NK-92 treated with Interleukin-12 subunit alpha and Interleukin-12 subunit beta, amount 100 ng/mL, for 24 hours (cell line): ENCODE results near the gene CLNS1A.
"Not testable (repeated sequence)": the region's sequence is repeated elsewhere in the genome, so short reads cannot be mapped to it uniquely, and the experiment has no call there.

Source experiments
- DNase-seq: peaks from one replicate; lab custom pipeline; 2025; lab: John Stamatoyannopoulos, UW

CLNS1A gene

DNA sequence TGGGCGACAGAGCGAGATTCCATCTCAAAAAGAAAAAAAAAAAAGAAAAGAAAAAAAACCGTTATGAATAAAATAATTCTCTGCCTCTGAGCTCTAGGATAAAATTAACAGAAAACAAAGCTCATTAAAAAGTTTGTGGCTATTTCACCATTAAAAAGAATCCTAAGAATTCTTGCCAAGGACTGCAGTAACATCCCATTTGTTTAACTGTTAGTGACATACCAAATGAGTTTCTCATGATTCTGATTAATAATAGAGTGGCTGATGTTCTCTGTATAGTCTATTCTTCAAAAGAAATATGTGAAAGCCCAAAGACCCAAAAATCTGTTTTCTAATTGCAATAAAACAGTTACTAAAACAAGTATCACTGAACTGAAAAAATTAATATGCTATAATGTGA, 19.7 kb downstream of the CLNS1A start:
- no peak for DNase-seq

DNA sequence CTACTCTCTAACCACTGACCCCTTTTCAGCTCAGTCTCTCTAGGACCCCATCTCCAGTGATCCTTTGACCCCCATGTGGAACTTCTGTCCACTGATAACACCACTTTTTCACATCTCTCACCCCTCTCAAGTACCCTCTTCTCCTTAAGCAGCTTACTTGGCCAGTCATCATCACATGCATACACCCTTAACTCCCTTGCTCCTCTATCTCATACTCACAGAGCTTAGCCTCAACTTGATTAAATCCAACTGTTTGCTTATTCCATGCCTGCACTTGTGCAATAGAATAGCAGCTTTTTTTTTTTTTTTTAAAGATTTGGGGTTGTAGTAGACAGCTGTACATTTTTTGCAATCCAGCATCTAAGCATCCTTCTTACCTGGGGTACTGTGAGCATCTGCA, 25.7 kb downstream of the CLNS1A start:
- DNase-seq = no peak

DNA sequence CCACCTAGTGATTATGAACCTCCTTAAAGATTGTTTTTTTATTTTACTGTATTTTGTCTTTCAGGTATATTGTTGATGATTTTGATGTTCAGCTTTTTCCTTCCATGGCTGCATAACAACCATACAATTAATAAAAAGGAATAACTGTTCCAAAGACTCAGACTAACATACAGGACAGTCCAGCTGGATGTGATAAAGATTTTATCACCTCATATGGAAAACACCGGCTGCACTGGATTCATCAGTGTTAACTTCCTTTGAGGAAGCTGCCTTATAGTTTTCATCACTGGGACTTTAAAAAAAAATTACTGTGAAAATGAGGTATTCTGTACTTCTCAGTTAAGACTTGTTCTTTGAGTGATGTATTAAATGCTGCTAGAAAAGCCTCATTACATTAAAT, 28.4 kb downstream of the CLNS1A start:
- no peak for DNase-seq

DNA sequence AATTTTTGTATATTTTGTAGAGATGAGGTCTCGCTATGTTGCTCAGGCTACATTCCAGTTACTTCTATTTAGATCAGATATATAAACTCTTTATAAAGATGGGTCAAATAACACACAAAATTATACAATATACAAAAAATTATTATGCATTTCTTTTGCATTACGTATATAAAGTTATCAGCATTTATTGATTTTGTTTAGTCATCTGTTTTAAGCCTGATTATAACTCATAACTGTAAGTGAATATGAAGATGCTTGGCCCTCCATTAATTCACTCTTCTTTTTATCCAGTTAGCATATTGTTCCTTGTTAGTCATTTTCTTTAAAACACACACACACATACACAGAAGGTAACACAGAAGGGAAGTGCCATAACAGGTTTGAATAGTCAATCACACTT, 33.3 kb downstream of the CLNS1A start:
- DNase-seq = no peak

DNA sequence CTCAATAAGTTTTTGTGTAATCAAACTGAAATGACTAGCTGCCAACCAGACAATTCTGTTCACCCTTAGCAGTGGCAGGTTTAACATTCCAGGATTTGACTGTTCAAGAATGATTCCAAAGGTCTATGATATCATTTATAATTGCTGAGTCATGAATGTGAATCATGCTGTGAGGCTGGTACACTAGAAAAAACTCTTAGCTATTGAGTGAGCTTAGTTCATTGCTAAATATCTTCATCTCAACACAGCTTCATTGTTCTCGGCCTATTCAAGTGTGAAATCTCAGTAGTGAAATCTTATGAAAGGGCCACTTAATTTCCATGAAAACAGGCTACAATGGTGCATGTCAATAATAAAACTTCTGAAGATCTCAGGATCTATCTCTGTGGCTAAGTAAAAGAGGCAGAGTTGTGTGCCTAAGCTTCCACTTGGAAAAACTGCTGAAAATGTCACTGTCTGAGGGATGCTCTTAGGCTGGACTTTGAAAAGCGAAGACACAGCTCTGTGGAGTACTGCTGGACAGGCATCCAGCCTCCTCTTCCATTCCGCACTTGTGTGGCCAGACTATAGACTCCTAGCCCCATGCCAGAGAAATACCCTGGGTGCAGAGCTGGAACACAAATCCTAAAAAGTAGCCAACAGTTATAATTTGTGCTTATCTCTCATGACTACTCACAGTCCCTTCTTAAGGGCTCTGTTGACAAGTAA, 35.1 kb downstream of the CLNS1A start:
- DNase-seq = no peak

DNA sequence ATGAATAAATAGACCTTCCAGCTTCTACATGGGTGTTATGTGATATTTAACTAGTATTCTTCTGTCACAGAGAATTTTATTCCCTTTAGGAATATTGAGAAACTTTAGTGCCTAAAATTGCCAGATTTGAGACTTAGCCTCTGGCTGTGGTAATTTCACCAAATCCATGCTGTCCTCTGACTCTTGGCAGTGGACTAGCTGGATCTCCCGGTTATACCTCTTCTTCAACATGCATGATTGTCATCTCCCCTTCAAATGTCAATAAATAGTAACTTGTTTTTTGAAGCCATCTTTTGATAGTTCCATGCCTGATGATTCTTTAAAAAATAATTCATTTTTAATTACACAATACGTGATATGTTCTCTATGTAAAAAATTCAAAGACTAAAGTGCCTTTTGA, 39.4 kb downstream of the CLNS1A start:
- no peak for DNase-seq

DNA sequence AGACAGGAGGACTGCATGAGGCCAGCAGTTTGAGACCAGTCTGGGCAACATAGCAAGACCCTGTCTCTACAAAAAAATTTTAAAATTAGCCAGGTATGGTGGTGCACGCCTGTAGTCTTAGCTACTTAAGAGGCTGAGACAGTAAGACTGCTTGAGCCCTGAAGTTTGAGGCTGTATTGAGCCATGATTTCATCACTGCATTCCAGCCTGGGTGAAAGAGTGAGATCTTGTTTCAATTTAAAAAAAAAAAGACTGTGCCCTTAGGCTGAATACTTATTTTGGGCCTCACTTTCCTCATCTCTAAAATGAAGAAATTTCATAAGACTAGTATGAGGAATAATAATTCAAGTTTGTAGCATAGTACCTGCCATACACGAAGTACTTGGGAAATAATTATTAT, 41.0 kb downstream of the CLNS1A start:
- DNase-seq = no peak

DNA sequence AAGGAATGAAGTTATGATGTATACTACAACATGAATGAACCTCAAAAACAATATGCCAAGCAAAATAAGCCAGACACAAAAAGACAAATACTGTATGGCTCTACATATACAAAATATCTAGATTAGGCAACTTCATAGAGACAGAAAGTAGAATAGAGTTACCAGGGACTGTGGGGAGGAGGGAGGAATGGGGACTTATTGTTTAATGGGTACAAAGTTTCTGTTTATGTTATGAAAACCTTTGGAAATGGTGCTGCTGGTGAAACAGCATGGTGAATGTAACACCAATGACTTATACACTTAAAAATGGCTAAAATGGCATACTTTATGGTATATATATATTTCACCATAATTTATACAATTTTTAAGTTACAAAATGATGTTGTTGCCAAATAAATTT, 43.7 kb downstream of the CLNS1A start:
- no peak for DNase-seq

DNA sequence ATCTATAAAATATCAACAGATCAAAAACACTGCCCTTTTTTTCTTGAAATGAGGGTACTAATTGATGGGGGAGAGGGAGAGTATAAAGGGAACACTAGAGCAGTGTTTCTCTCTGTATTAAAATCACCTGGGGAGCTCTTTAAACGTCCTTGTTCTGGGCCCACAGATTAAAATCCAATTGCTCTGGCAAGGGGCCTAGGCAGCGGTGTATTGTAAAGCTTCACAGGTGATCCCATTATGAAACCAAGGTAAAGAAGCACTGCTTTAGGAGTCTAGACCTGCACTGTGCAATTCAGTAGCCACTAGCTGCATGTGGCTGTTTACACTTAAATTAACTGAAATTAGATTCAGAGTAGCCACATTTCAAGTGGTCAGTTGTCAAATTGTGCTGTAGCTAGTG, 44.9 kb downstream of the CLNS1A start:
- no peak for DNase-seq

DNA sequence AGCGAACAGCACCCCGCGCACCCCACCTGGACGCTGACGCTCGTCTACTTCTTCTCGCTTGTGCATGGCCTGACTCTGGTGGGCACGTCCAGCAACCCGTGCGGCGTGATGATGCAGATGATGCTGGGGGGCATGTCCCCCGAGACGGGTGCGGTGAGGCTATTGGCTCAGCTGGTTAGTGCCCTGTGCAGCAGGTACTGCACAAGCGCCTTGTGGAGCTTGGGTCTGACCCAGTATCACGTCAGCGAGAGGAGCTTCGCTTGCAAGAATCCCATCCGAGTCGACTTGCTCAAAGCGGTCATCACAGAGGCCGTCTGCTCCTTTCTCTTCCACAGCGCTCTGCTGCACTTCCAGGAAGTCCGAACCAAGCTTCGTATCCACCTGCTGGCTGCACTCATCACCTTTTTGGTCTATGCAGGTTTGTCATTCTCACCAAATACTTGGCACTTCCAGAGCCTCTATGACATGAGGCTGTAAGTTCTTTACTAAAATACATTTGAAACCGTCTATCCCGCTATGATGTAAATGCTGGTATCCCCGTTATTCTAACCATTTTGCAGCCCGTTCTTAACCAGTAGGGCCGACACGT, 47.3 kb downstream of the CLNS1A start:
- DNase-seq = no peak

DNA sequence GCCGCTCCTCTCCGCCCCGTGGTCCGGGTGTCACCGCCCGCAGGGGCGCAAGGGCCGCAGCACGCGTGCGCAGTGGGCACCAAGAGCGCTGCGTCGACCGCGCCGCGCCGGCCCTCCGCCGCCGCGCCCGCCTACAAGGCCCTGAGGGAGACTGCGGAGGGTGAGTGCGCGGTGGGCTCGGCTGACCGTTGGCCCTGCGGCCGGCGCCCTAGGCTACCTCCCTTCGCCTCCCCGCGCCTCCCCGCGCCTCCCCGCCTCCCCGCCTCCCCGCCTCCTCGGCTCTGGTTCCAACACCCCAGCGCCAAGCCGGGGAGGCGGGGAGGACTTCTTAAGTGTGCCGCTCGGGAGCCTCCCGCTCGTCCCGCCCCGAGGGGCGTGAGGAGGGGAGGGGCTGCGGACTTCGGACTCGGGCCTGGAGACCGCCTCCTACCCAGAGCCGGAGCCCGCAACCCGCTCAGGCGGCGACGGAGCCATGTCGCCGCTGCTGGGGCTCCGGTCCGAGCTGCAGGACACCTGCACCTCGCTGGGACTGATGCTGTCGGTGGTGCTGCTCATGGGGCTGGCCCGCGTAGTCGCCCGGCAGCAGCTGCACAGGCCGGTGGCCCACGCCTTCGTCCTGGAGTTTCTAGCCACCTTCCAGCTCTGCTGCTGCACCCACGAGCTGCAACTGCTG, 47.9 kb downstream of the CLNS1A start, which contains the start of gene AQP11:
AQP11 (plus strand) TSS at position 433 of the 673 bp plus-strand sequence; CDS start at position 473, 40 bp downstream.
- DNase-seq = peak; percentile 16

DNA sequence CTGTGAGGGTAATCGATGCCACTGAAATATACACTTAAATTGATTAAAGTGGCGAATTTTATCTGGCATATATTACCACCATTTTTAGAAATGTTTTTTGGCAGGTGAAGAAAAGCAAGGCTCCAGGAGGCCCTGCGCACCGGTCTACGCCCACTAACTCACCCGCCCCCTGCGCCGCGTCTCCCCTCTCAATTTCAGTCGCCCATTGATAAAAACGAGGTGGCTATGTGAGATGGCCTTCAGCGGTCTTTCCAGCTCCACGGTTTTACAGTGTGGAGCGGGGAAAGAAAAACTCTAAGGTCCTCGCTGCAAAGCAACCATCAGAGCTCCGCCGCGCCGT, 48.4 kb downstream of the CLNS1A start:
- DNase-seq = no peak

DNA sequence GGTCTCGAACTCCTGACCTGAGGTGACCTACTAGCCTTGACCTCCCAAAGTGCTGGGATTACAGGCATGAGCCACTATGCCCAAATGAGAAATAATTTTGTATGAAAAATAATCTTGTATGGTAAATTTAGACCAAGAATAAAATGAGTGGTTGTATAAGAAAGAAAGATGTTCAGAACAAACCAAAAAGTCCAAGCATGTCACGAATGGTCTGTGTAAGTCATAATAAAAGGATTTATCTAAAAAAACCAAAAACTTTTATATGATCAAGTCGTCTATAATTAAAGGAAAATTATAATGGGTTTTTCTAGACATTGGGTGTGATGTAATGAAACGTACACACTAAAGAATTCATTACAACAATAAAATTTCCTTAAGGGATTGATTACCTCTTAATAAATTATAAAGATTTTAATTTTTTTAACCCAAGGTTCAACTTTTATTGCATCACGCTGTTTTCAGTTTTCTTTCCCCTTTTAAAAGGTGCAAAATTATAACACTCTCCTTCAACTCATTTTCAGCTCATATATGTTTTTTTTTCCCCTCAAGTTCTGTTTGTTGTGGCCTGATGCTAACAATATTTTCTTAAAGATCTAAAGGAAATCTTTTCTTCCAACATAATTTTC, 56.8 kb downstream of the CLNS1A start:
- no peak for DNase-seq

DNA sequence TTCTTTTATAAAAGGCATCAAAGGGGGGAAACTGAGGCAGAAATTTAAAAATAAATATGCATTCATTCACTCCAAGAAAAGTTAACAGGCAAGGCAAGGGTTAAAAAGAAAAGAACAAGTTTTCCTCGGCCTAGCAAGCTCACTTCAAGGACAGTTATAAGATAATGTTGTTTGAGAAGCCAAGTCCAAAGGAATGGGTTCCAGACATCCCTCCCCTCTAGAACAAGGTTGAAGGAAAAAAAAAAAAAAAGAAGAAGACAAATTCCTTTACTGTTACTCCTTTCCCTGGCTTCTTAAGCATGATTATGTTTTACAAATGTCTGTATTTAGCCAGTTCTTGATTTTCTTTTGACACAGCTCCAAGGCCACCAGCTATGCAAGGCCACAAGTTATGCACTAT, 62.2 kb downstream of the CLNS1A start:
- DNase-seq = not testable (repeated sequence)

DNA sequence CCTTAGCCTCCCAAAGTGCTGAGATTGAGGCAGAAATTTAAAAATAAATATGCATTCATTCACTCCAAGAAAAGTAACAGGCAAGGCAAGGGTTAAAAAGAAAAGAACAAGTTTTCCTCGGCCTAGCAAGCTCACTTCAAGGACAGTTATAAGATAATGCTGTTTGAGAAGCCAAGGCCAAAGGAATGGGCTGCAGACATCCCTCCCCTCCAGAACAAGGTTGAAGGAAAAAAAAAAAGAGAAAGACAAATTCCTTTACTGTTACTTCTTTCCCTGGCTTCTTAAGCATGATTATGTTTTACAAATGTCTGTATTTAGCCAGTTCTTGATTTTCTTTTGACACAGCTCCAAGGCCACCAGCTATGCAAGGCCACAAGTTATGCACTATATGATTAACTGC, 66.7 kb downstream of the CLNS1A start:
- not testable (repeated sequence) for DNase-seq

DNA sequence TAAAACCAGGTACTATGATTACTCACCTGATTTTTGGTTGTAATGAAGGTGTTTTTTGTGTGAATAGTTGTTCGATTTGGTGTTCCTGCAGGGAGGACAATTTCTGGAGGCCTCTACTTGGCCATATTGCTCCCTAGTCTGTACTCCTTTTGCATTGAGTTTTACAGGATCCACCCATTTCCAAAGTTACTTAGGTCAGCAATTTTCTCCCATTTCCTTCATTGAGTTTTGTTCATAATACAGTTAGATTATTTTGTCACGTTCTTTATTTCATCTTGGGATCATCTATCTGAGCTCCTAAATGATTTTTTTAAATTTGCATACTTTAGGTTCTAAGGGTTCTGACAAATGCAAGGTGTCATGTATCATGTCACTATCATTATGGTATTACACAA, 67.9 kb downstream of the CLNS1A start:
- DNase-seq = no peak

DNA sequence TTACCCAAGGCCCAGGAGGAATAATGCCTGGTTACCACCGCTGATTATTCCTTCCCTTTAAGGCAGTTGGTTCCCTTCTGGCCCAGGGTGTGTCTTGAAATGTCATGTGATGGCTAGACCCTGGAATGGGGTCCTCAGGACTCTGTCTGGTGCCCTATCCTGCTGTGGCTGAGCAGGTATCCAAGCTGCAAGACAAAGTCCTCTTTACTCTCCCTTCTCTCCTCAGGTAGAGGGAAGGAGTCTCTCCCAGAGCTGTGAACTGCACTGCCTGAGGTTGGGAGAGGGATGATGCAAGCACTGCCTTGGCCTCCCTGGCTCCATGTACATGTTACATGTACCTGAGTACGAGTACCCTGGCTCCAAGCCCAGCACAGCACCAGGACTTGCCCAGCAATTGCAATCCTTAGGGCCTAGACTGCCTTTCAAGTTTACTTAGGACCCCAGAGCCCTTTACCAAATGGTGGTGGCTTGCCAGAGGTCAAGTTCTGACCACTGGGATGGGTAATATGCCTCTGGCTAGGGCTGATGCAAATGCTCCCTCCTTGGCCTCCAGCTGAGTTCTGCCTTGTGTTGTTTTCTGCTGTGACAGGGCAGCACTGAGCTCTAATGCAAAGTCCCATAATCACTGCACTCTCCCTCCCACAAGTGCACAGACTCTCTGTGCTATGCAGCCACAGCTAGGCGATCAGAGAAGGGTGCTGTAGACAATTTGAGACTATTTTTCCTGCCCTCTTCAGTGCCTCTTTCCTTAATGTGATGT, 68.5 kb downstream of the CLNS1A start:
- DNase-seq = no peak

DNA sequence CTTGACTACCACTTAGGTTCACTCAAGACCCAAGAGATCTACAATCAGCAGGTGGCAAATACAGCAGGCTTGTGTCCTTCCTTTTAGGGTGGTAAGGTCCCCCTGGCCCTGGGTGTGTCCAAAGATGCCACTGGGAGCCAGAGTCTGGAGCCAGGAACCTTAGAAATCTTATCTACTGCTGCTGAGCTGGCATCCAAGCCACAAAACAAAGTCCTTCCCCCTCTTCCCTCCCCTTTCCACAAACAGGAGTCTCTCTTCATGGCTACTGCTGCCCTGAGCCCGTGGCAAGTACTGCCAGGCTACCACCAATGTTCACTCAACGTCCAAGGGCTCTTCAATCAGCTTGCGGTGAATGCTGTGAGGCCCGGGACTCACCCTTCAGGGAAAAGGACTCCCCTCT, 69.3 kb downstream of the CLNS1A start:
- DNase-seq = no peak
